Duodenal mucosa (tissue), 2 donors: ENCODE results near the gene ABCC12.

Source experiments
- H3K27ac ChIP-seq: one replicate; pipeline ENCODE4 v1.7.0; 2013; ENCODE audit warnings: low read depth, low read length
- H3K27me3 ChIP-seq, 2 donors: one replicate each; pipeline ENCODE4 v1.7.0; 2013; ENCODE audit warnings: low read length in 2 of 2, control low read depth in 1 of 2; ENCODE audit not compliant: insufficient read depth in 2 of 2, control insufficient read depth in 1 of 2
- H3K36me3 ChIP-seq, 2 donors: one replicate each; pipeline ENCODE4 v1.7.0; 2013; ENCODE audit warnings: low read length in 2 of 2, control low read depth in 1 of 2; ENCODE audit not compliant: insufficient read depth in 2 of 2, control insufficient read depth in 1 of 2
- H3K4me1 ChIP-seq, 2 donors: one replicate each; pipeline ENCODE4 v1.7.0; 2013; ENCODE audit warnings: low read length in 2 of 2, control low read depth in 1 of 2; ENCODE audit not compliant: insufficient read depth in 2 of 2, control insufficient read depth in 1 of 2
- H3K4me3 ChIP-seq, 2 donors: one replicate each; pipeline ENCODE4 v1.7.0; 2013; ENCODE audit warnings: low read length in 2 of 2, low read depth in 1 of 2
- H3K9ac ChIP-seq, 2 donors: one replicate each; pipeline ENCODE4 v1.7.0; 2013; ENCODE audit warnings: low read length in 2 of 2, low read depth in 1 of 2
- H3K9me3 ChIP-seq, 2 donors: one replicate each; pipeline ENCODE4 v1.7.0; 2013; ENCODE audit warnings: low read length in 2 of 2, control low read depth in 1 of 2; ENCODE audit not compliant: control insufficient read depth in 1 of 2

The ABCC12 gene

DNA sequence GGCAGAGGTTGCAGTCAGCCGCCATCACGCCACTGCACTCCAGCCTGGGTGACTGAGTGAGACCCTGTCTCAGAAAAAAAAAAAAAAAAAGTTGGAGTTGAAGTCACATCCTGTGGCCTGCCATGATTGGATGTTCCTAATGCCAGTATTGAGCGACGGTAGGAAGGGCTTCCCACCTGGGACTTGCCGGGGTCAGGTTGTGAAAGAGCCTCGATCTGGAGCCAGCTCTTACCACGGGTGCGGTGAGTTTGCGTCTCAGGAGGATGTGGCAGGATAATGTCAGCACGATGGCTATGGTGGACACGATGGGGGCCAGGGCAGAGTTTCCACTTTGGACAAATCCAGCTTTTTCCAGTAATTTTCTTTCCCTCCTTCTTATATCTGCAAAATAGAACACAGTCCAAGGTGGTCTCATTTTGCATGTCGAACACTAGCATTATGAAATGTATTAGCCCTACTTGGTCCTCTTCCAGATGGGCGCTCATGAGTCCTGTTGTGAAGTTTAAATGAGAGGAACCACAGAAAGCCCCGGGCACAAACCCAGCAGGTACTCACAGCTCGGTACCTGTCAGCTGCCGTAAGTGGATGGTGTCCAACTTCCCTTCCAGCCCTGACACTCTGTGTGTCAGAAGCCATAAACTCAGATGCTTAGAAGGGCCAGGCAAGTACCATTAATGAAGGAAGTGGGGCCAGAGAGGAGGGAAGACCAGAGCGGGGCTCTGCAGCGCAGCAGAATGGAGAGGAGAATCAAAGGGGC, 22.2 kb downstream of the ABCC12 start:
- H3K9me3 ChIP-seq, result no peaks in the 10 kb centered on the region
- no peaks in the 10 kb centered on the region for H3K4me1 ChIP-seq
- H3K4me3 ChIP-seq, result no peak overlapping the region
- H3K27me3 ChIP-seq, result no peaks in the 10 kb centered on the region
- H3K27ac ChIP-seq, result no peak overlapping the region
- H3K36me3 ChIP-seq, result no peaks in the 10 kb centered on the region
- no peak overlapping the region for H3K9ac ChIP-seq

- H3K9ac ChIP-seq, result no peak overlapping the region
- no peaks in the 10 kb centered on the region for H3K9me3 ChIP-seq
- H3K4me3 ChIP-seq, result no peak overlapping the region
- H3K36me3 ChIP-seq, result no peaks in the 10 kb centered on the region
- no peaks in the 10 kb centered on the region for H3K4me1 ChIP-seq
- H3K27ac ChIP-seq, result no peak overlapping the region
- H3K27me3 ChIP-seq, result no peaks in the 10 kb centered on the region
These were observed 23.1 kb downstream of the ABCC12 start for GRCh38 chr16:48132696-48133095.

- H3K36me3 ChIP-seq, result no peaks in the 10 kb centered on the region
- H3K9ac ChIP-seq, result no peak overlapping the region
- no peak overlapping the region for H3K4me3 ChIP-seq
- H3K27me3 ChIP-seq, result no peaks in the 10 kb centered on the region
- no peaks in the 10 kb centered on the region for H3K9me3 ChIP-seq
- H3K4me1 ChIP-seq, result no peaks in the 10 kb centered on the region
- H3K27ac ChIP-seq, result no peak overlapping the region
These were observed 24.4 kb downstream of the ABCC12 start for GRCh38 chr16:48131201-48131935.

- Histone ChIP-seq H3K9me3 (no peaks in the 10 kb centered on the region), H3K27me3 (no peaks in the 10 kb centered on the region), H3K4me1 (no peaks in the 10 kb centered on the region), H3K27ac (no peak overlapping the region), H3K36me3 (no peaks in the 10 kb centered on the region), H3K9ac (no peak overlapping the region), H3K4me3 (no peak overlapping the region)
These were observed 25.9 kb downstream of the ABCC12 start for GRCh38 chr16:48129926-48130325.

GRCh38 chr16:48128769-48129168, 27.0 kb downstream of the ABCC12 start:
- Histone ChIP-seq H3K9ac (no peak overlapping the region), H3K4me1 (no peaks in the 10 kb centered on the region), H3K27me3 (no peaks in the 10 kb centered on the region), H3K9me3 (no peaks in the 10 kb centered on the region), H3K36me3 (no peaks in the 10 kb centered on the region), H3K27ac (no peak overlapping the region), H3K4me3 (no peak overlapping the region)

GRCh38 chr16:48126801-48127644, 28.8 kb downstream of the ABCC12 start:
- no peak overlapping the region for H3K4me3 ChIP-seq
- no peak overlapping the region for H3K9ac ChIP-seq
- no peak overlapping the region for H3K27ac ChIP-seq
- H3K9me3 ChIP-seq, result no peaks in the 10 kb centered on the region
- no peaks in the 10 kb centered on the region for H3K36me3 ChIP-seq
- no peaks in the 10 kb centered on the region for H3K27me3 ChIP-seq
- H3K4me1 ChIP-seq, result no peaks in the 10 kb centered on the region

GRCh38 chr16:48125888-48126287, 29.9 kb downstream of the ABCC12 start:
- Histone ChIP-seq H3K36me3 (no peaks in the 10 kb centered on the region), H3K27ac (no peak overlapping the region), H3K4me1 (no peaks in the 10 kb centered on the region), H3K4me3 (no peak overlapping the region), H3K9ac (no peak overlapping the region), H3K9me3 (no peaks in the 10 kb centered on the region), H3K27me3 (no peaks in the 10 kb centered on the region)

GRCh38 chr16:48124266-48124665, 31.5 kb downstream of the ABCC12 start:
- H3K4me1 ChIP-seq, result no peaks in the 10 kb centered on the region
- no peaks in the 10 kb centered on the region for H3K36me3 ChIP-seq
- H3K4me3 ChIP-seq, result no peak overlapping the region
- no peaks in the 10 kb centered on the region for H3K27me3 ChIP-seq
- no peak overlapping the region for H3K27ac ChIP-seq
- H3K9ac ChIP-seq, result no peak overlapping the region
- H3K9me3 ChIP-seq, result no peaks in the 10 kb centered on the region

DNA sequence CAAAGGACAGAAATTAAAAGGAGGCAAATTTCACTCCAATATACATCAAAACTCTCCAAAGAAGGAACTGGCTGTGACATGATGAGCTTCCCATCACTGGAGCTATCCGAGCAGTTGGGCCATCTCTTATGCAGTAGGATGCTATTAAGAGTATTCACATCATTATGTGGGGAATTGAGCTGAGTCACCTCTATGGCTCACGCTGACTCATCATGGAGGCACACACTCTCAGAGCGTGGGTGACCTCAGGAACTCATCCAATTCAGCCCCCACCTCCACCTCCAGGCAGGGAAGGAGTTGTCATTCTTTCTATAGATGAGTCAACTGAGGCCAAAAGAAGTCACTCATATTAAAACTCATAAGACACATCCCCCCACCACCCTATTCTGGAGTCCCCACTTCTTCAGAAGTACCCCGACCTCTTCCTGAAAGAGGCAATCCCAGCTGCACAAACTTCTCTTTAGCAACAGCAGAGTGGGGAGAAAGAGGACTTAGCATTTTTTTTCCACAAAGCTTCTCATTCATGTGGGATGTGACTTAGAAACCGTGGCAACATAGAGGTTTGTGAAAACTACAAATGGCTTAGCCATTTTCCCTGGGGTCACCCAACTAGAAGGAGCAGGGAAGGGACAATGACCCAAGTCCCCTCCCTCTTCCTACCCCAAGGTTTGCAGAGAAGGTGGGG, 32.5 kb downstream of the ABCC12 start:
- no peak overlapping the region for H3K9ac ChIP-seq
- no peaks in the 10 kb centered on the region for H3K27me3 ChIP-seq
- H3K4me1 ChIP-seq, result no peaks in the 10 kb centered on the region
- no peaks in the 10 kb centered on the region for H3K9me3 ChIP-seq
- H3K36me3 ChIP-seq, result no peaks in the 10 kb centered on the region
- no peak overlapping the region for H3K27ac ChIP-seq
- no peak overlapping the region for H3K4me3 ChIP-seq
